ENCODE measurements around the gene PITPNM3. TPM values are rescaled to one million over a fixed set of nuclear protein-coding genes. Genes with fewer than 3 reads are reported as not detected.

Gene PITPNM3
- total and polyA plus RNA-seq, 12 donors, result 0.12 to 0.70 (median 0.33) TPM

DNA sequence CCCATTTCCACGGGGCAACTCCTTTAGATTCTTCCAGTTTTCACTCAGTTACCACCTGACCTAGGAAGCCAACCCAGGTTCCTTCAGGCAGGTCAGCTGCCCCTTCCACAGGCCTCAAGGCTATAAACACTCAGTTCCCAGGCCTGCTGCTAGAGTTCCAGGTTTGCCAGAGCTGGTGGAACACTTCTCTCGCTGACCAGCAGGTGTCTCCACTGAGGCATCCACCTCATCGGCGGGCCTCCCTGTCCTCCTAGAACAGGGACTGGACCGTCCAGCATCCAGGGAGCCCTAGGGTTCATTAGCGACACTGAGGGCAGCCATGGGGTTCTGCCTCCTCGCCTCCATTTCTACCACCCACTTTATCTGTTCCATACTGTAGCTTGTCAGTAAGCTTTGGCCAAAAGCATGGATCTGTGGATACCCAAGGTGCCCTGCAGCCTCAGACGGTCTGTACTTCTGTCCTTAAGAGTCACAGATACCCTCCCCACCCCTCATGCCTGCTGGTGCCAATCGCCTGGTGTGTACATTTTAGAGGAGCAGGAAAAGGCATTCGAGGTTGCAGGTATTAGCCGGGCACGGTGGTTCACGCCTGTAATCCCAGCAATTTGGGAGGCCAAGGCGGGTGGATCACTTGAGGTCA lies 83.1 kb downstream of the PITPNM3 start:
- DNase-seq (peak; percentile 65 to 68), ATAC-seq (peak; percentile 53 to 81 (median 74))
- intact Hi-C loops (cut with DNase I), result loop anchor here in 5 of 10 donors (5.0 to 10.0 kb wide), 6 partner anchors 79 to 172 kb away; partner anchors contain the start of genes KIAA0753 (in 2 of the 5), TXNDC17 (in 2 of the 5) and PITPNM3 (in 1 of the 5)
- H3K36me3 ChIP-seq, result no peaks in the 10 kb centered on the region
- H3K9me3 ChIP-seq, result no peaks in the 10 kb centered on the region
- no peak overlapping the region for H3K27ac ChIP-seq
- TF ChIP-seq CTCF (IDR thresholded peaks at IDR 0.05), result peak; percentile 82 to 97 (median 94)
- H3K4me1 ChIP-seq, result no peaks in the 10 kb centered on the region
- H3K4me3 ChIP-seq, result no peak overlapping the region
- WGBS, 2 donors, result 47% methylated on average over 14 of the region's 14 CpGs
- no peaks in the 10 kb centered on the region for H3K27me3 ChIP-seq

DNA sequence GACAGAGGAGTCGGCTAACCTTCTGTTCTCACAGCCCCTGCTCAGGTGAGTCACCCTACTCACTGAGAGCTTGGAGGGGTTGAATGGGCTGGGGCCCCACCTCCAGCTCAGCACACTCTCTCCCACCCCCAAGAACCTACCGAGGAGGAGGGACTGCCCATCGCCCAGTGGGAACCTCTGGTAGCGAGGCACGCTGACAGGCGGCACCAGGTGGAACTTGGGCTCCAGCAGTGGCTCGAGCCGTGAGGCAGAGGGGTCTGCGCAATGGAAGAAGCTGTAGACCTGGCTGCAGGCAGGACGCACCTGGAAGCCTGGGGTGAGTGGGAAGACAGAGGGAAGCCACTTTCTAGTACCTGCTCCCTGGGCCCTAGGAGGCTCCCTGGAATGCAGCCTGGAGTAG lies 83.8 kb downstream of the PITPNM3 start:
- no peaks in the 10 kb centered on the region for H3K36me3 ChIP-seq
- ATAC-seq (peak in 1 of 8 donors; percentile 4), DNase-seq (no peak)
- H3K27ac ChIP-seq, result no peak overlapping the region
- no peaks in the 10 kb centered on the region for H3K4me1 ChIP-seq
- no peaks in the 10 kb centered on the region for H3K27me3 ChIP-seq
- H3K9me3 ChIP-seq, result peaks cover 0 to 4% (median 0%) of the 10 kb centered on the region in 11 donors
- 89% methylated on average over 10 of the region's 10 CpGs for WGBS, 2 donors
- H3K4me3 ChIP-seq, result no peak overlapping the region
- intact Hi-C loops (cut with DNase I), result loop anchor here in 5 of 10 donors (5.0 to 10.0 kb wide), 6 partner anchors 80 to 172 kb away; partner anchors contain the start of genes KIAA0753 (in 2 of the 5), TXNDC17 (in 2 of the 5) and PITPNM3 (in 1 of the 5)
- no peak for TF ChIP-seq CTCF (IDR thresholded peaks at IDR 0.05)

- Histone ChIP-seq H3K27me3 (no peaks in the 10 kb centered on the region), H3K4me3 (no peak overlapping the region), H3K9me3 (peaks cover 0 to 10% (median 0%) of the 10 kb centered on the region in 11 donors), H3K4me1 (no peaks in the 10 kb centered on the region), H3K36me3 (no peaks in the 10 kb centered on the region), H3K27ac (no peak overlapping the region)
- TF ChIP-seq CTCF (IDR thresholded peaks at IDR 0.05), result no peak
- DNase-seq (no peak), ATAC-seq (no peak)
- intact Hi-C loops (cut with DNase I), result loop anchor here in 5 of 10 donors (5.0 to 10.0 kb wide), 6 partner anchors 81 to 173 kb away; partner anchors contain the start of genes KIAA0753 (in 2 of the 5), TXNDC17 (in 2 of the 5) and PITPNM3 (in 1 of the 5)
- WGBS, 2 donors, result 68% methylated on average over 19 of the region's 19 CpGs
Observed at GRCh38 chr17:6471531-6472465, 84.6 kb downstream of the PITPNM3 start.
